ENCODE measurements around the gene NLGN3. TPM values are rescaled to one million over a fixed set of nuclear protein-coding genes. Genes with fewer than 3 reads are reported as not detected.

Gene NLGN3
- total RNA-seq, 1 donor from 2014 or later = 0.13 TPM

DNA sequence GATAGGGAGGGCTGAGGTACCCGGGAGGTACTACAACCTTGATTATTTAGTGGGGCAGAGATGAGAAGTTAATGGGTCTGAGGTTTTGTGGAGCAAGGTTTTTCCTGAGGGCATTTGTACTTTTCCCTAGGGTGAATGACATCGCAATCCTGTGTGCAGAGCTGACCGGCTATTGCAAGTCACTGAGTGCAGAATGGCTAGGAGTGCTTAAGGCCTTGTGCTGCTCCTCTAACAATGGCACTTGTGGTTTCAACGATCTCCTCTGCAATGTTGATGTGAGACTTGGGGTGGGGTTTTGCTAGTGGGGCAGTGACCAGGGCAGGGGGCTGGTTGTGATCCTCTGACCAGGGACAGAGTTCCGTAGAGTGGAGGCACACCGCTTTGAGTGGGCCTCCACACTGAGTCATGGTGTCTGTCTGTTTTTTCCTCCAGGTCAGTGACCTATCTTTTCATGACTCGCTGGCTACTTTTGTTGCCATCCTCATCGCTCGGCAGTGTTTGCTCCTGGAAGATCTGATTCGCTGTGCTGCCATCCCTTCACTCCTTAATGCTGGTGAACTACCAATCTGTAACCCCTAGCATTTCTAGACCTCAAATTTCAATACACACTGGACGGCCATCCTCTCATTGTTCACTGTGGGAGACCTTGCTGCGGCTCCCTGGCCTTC is 16.3 kb upstream of the NLGN3 start:
- DNase-seq (ENCODE audit: low read depth) = peak; percentile 5

GRCh38 chrX:71128915-71129765 is 15.5 kb upstream of the NLGN3 start:
- Histone ChIP-seq H3K27me3 (ENCODE audit: control insufficient read depth, insufficient read depth, low read length) (no peaks in the 10 kb centered on the region), H3K36me3 (ENCODE audit: control insufficient read depth, insufficient read depth, low read length) (no peaks in the 10 kb centered on the region), H3K4me3 (ENCODE audit: low read depth, low read length) (no peak overlapping the region)
- DNase-seq (ENCODE audit: low read depth) = peak; percentile 9
- peak; percentile 75 for TF ChIP-seq CTCF (IDR thresholded peaks at IDR 0.05; ENCODE audit: insufficient read depth, low read length, poor library complexity, severe bottlenecking)

More for the DNA sequence above, 16.3 kb upstream of the NLGN3 start:
- Histone ChIP-seq H3K4me3 (ENCODE audit: low read depth, low read length) (no peak overlapping the region), H3K36me3 (ENCODE audit: control insufficient read depth, insufficient read depth, low read length) (no peaks in the 10 kb centered on the region), H3K27me3 (ENCODE audit: control insufficient read depth, insufficient read depth, low read length) (no peaks in the 10 kb centered on the region)
- no peak for TF ChIP-seq CTCF (IDR thresholded peaks at IDR 0.05; ENCODE audit: insufficient read depth, low read length, poor library complexity, severe bottlenecking)

- no peak for DNase-seq (ENCODE audit: low read depth)
- Histone ChIP-seq H3K27me3 (ENCODE audit: control insufficient read depth, insufficient read depth, low read length) (no peaks in the 10 kb centered on the region), H3K4me3 (ENCODE audit: low read depth, low read length) (no peak overlapping the region), H3K36me3 (ENCODE audit: control insufficient read depth, insufficient read depth, low read length) (no peaks in the 10 kb centered on the region)
- TF ChIP-seq CTCF (IDR thresholded peaks at IDR 0.05; ENCODE audit: insufficient read depth, low read length, poor library complexity, severe bottlenecking) = no peak
Observed at GRCh38 chrX:71131510-71131909, 13.1 kb upstream of the NLGN3 start.

- no peak for TF ChIP-seq CTCF (IDR thresholded peaks at IDR 0.05; ENCODE audit: insufficient read depth, low read length, poor library complexity, severe bottlenecking)
- peaks cover 3% of the 10 kb centered on the region for H3K27me3 ChIP-seq (ENCODE audit: control insufficient read depth, insufficient read depth, low read length)
- no peaks in the 10 kb centered on the region for H3K36me3 ChIP-seq (ENCODE audit: control insufficient read depth, insufficient read depth, low read length)
- no peak overlapping the region for H3K4me3 ChIP-seq (ENCODE audit: low read depth, low read length)
- no peak for DNase-seq (ENCODE audit: low read depth)
Observed at GRCh38 chrX:71140440-71140839, 4.2 kb upstream of the NLGN3 start.

DNA sequence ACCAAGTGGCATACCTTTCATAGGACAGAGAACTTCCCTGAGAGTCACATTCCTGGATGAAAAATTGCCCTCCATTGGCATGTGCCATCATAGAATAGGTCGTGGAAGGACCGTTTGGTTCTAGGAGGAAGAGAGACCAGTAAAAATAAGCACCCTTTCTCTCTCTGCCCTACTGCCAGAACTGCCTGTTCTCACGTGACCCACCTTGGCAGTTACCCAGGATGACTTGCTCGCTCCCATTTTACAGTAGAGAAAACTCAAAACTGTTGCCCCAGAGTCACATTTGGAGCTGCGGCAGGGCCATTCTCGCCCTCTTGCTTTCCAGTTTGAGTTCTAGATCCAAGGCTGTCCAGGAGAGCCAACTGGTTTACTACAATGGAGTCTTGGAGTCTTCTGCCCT is 1.1 kb upstream of the NLGN3 start:
- Histone ChIP-seq H3K27me3 (ENCODE audit: control insufficient read depth, insufficient read depth, low read length) (peaks cover 5% of the 10 kb centered on the region), H3K4me3 (ENCODE audit: low read depth, low read length) (no peak overlapping the region), H3K36me3 (ENCODE audit: control insufficient read depth, insufficient read depth, low read length) (no peaks in the 10 kb centered on the region)
- TF ChIP-seq CTCF (IDR thresholded peaks at IDR 0.05; ENCODE audit: insufficient read depth, low read length, poor library complexity, severe bottlenecking) = no peak
- no peak for DNase-seq (ENCODE audit: low read depth)
